ENCODE results near the gene LRRC75A.

- TF ChIP-seq POLR2A (IDR thresholded peaks at IDR 0.05) (no peak), POLR2AphosphoS5 (IDR thresholded peaks at IDR 0.05) (no peak), CTCF (IDR thresholded peaks at IDR 0.05) (no peak), EP300 (IDR thresholded peaks at IDR 0.05) (no peak)
These were observed 93.4 kb downstream of the LRRC75A start for GRCh38 chr17:16398270-16399267.

All from stomach (tissue), 4 donors.